Measurements from ENCODE around the gene SLC22A1. TPM values are rescaled to one million over a fixed set of nuclear protein-coding genes. Genes with fewer than 3 reads are reported as not detected.

SLC22A1 gene
- total and polyA plus RNA-seq, 10 of the 15 experiments (the other 5 are each of a cell fraction or from before 2014, with no cell fraction given): 0.09 to 0.28 (median 0.15) TPM; not detected in 3

DNA sequence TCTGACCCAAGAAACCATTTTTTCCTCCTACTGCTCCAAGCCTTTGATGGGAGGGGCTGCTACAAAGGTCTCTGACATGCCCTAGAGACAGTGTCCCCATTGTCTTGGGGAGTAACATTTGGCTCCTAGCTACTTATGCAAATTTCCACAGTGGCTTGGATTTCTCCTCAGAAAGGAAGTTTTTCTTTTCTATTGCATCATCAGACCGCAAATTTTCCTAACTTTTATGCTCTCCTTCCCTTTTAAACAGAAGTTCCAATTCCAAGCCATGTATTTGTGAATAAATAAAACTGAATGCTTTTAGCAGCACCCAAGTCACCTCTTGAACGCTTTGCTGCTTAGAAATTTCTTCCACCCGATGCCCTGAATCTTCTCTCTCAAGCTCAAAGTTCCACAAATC lies 86.0 kb downstream of the SLC22A1 start (continued):
- TF ChIP-seq ZBTB33 (IDR thresholded peaks at IDR 0.05) (no peak), NRF1 (conservative IDR thresholded peaks at IDR 0.05; ENCODE audit: low read depth, low read length) (no peak), SKIL (IDR thresholded peaks at IDR 0.05; ENCODE audit: low read depth, poor library complexity, severe bottlenecking) (no peak), NFXL1 (IDR thresholded peaks at IDR 0.05; ENCODE audit: borderline replicate concordance) (no peak)

Small RNA genes lying within 50 kb of the gene (small RNA-seq; reads per million reads assigned to genes)
- gene AL645733.1: not detected

Other genes starting within 250 kb of the SLC22A1 start
- gene MAS1, start 230.8 kb upstream of the SLC22A1 start, total RNA-seq (2014; rRNA removed): under 0.01 TPM in 1 of 2 replicates, not detected in the other
- gene MAS1, start 230.8 kb upstream of the SLC22A1 start, total RNA-seq (2014; rRNA removed; fragmentation: Illumina TruSeq; extraction: Trizol): not detected in 2 replicates
- gene MAS1, start 230.8 kb upstream of the SLC22A1 start, total RNA-seq (2021): not detected in 2 replicates
- gene MAS1, start 230.8 kb upstream of the SLC22A1 start, polyA plus RNA-seq (2011; rRNA removed): 0.07 and 0.08 TPM in 2 replicates
- 0.02 TPM in 1 of 2 replicates, not detected in the other for gene MAS1, start 230.8 kb upstream of the SLC22A1 start, polyA plus RNA-seq (2014; fragmentation: Illumina TruSeq; extraction: Trizol)
- not detected for gene MAS1, start 230.8 kb upstream of the SLC22A1 start, polyA plus RNA-seq (2014; fragmentation: Nextera tagmentation; extraction: Ambion mirVana)
- 0.01 TPM in 1 of 2 replicates, not detected in the other for gene MAS1, start 230.8 kb upstream of the SLC22A1 start, polyA plus RNA-seq (2014; rRNA removed)
- not detected for gene MAS1, start 230.8 kb upstream of the SLC22A1 start, polyA plus RNA-seq (2016; fragmentation: Nextera tagmentation; extraction: Ambion mirVana)
- gene IGF2R, start 152.7 kb upstream of the SLC22A1 start, total RNA-seq (2014; rRNA removed): 20.7 and 21.9 TPM in 2 replicates
- 15.2 and 16.2 TPM in 2 replicates for gene IGF2R, start 152.7 kb upstream of the SLC22A1 start, total RNA-seq (2014; rRNA removed; fragmentation: Illumina TruSeq; extraction: Trizol)
- gene IGF2R, start 152.7 kb upstream of the SLC22A1 start, total RNA-seq (2021): 36.6 and 40.1 TPM in 2 replicates
- gene IGF2R, start 152.7 kb upstream of the SLC22A1 start, polyA plus RNA-seq (2011; rRNA removed): 15.1 and 18.5 TPM in 2 replicates
- 27.0 and 29.2 TPM in 2 replicates for gene IGF2R, start 152.7 kb upstream of the SLC22A1 start, polyA plus RNA-seq (2014; fragmentation: Illumina TruSeq; extraction: Trizol)
- gene IGF2R, start 152.7 kb upstream of the SLC22A1 start, polyA plus RNA-seq (2014; fragmentation: Nextera tagmentation; extraction: Ambion mirVana): 1 to 10 TPM in 1 of 2 experiments, under 1 TPM in 1; 1.00 to 1.5 TPM
- gene IGF2R, start 152.7 kb upstream of the SLC22A1 start, polyA plus RNA-seq (2014; rRNA removed): 17.3 and 20.1 TPM in 2 replicates
- gene IGF2R, start 152.7 kb upstream of the SLC22A1 start, polyA plus RNA-seq (2016; fragmentation: Nextera tagmentation; extraction: Ambion mirVana): 1 to 10 TPM; 4.2 to 5.1 TPM
- not detected in 2 replicates for gene SLC22A2, start 137.0 kb downstream of the SLC22A1 start, total RNA-seq (2014; rRNA removed)
- gene SLC22A2, start 137.0 kb downstream of the SLC22A1 start, total RNA-seq (2014; rRNA removed; fragmentation: Illumina TruSeq; extraction: Trizol): not detected in 2 replicates
- not detected in 2 replicates for gene SLC22A2, start 137.0 kb downstream of the SLC22A1 start, total RNA-seq (2021)
- 0.12 TPM in 2 replicates for gene SLC22A2, start 137.0 kb downstream of the SLC22A1 start, polyA plus RNA-seq (2011; rRNA removed)
- gene SLC22A2, start 137.0 kb downstream of the SLC22A1 start, polyA plus RNA-seq (2014; fragmentation: Illumina TruSeq; extraction: Trizol): not detected in 2 replicates
- gene SLC22A2, start 137.0 kb downstream of the SLC22A1 start, polyA plus RNA-seq (2014; fragmentation: Nextera tagmentation; extraction: Ambion mirVana): not detected
- not detected in 2 replicates for gene SLC22A2, start 137.0 kb downstream of the SLC22A1 start, polyA plus RNA-seq (2014; rRNA removed)
- not detected for gene SLC22A2, start 137.0 kb downstream of the SLC22A1 start, polyA plus RNA-seq (2016; fragmentation: Nextera tagmentation; extraction: Ambion mirVana)
- not detected in 2 replicates for gene SLC22A3, start 226.6 kb downstream of the SLC22A1 start, total RNA-seq (2014; rRNA removed)
- not detected in 2 replicates for gene SLC22A3, start 226.6 kb downstream of the SLC22A1 start, total RNA-seq (2014; rRNA removed; fragmentation: Illumina TruSeq; extraction: Trizol)
- 0.05 and 0.15 TPM in 2 replicates for gene SLC22A3, start 226.6 kb downstream of the SLC22A1 start, total RNA-seq (2021)
- gene SLC22A3, start 226.6 kb downstream of the SLC22A1 start, polyA plus RNA-seq (2011; rRNA removed): 0.07 and 0.20 TPM in 2 replicates
- not detected in 2 replicates for gene SLC22A3, start 226.6 kb downstream of the SLC22A1 start, polyA plus RNA-seq (2014; fragmentation: Illumina TruSeq; extraction: Trizol)
- not detected for gene SLC22A3, start 226.6 kb downstream of the SLC22A1 start, polyA plus RNA-seq (2014; fragmentation: Nextera tagmentation; extraction: Ambion mirVana)
- gene SLC22A3, start 226.6 kb downstream of the SLC22A1 start, polyA plus RNA-seq (2014; rRNA removed): not detected in 2 replicates
- gene SLC22A3, start 226.6 kb downstream of the SLC22A1 start, polyA plus RNA-seq (2016; fragmentation: Nextera tagmentation; extraction: Ambion mirVana): not detected

All from GM12878 (cell line).